Spleen (tissue), 7 donors: ENCODE data around the gene CDH15.

Experiments used
- CTCF ChIP-seq, 11 experiments: fragments of 200-600 bp in 7 of 11; fragments of 450-650 bp in 4 of 11; sonication (generic) in 4 of 11; IDR thresholded peaks in 8 of 11; conservative IDR thresholded peaks in 3 of 11; 1 replicate in 7 of 11; 2 replicates in 4 of 11; pipeline versions ENCODE4 v1.4.0 to v1.8.0; 2016 to 2021; ENCODE audit warnings: antibody characterized with exemption in 11 of 11, inconsistent platforms in 4 of 11, mild to moderate bottlenecking in 1 of 11
- POLR2A ChIP-seq, 3 donors: fragments of 450-650 bp; IDR thresholded peaks; one replicate each; pipeline ENCODE4 v1.5.1; 2017; ENCODE audit warnings: antibody characterized with exemption in 3 of 3, mild to moderate bottlenecking in 1 of 3
- POLR2AphosphoS5 ChIP-seq, 3 donors: sonication (generic); formaldehyde crosslinking; IDR thresholded peaks; one replicate each; pipeline ENCODE4 v1.5.1; 2017; ENCODE audit warnings: antibody characterized with exemption in 3 of 3
- donor health status: DM: no; HTN: no; CAD: no; lungs with moderate emphysema.
- donor health status: DM: no; HTN: no; CAD: no.
- donor health status: DM: no; HTN: no; CAD: no.

- TF ChIP-seq POLR2A (IDR thresholded peaks at IDR 0.05): no peak
- TF ChIP-seq CTCF (IDR thresholded peaks at IDR 0.05 in 8 of 11, conservative IDR thresholded peaks at IDR 0.05 in 3 of 11): no peak
- no peak for TF ChIP-seq POLR2AphosphoS5 (IDR thresholded peaks at IDR 0.05)
Measured at GRCh38 chr16:89189358-89190025, 17.9 kb downstream of the CDH15 start.
